HepG2 (cell line): Measurements from ENCODE around the gene KLHL18. TPM values are rescaled to one million over a fixed set of nuclear protein-coding genes. Genes with fewer than 3 reads are reported as not detected.
A peak's percentile ranks its signal among the peaks of the same experiment; 100 is the strongest.

Experiments used
- ATAC-seq: fragments of 200-7000 bp; cut with Tn5 transposase; 3 replicates; pipeline ENCODE4 v1.9.1; 2020; ENCODE audit warnings: mild to moderate bottlenecking, moderate library complexity
- BruUV-seq: library from RNA; stranded (reverse); fragments of 400-500 nt; replicated peaks from 2 replicates; lab custom pipeline; 2021; lab: Mats Ljungman, UMichigan
- CTCF ChIA-PET: fragments of 300-600 bp; formaldehyde crosslinking; extraction: SDS; loops from one replicate; lab custom pipeline; 2021; ENCODE audit warnings: low total read pairs, inconsistent platforms, low intra/inter-chr PET ratio; lab: Yijun Ruan, JAX
- POLR2A ChIA-PET: fragments of 350-600 bp; sonication (Branson Sonifier 250); formaldehyde crosslinking; loops from one replicate; lab custom pipeline; 2020; ENCODE audit warnings: antibody characterized with exemption, inconsistent platforms; lab: Yijun Ruan, JAX
- DNase-seq: peaks from one replicate; pipeline ENCODE4 v3.0.0-alpha.2; 2015; ENCODE audit warnings: low spot score
- FAIRE-seq: peaks from 3 replicates; lab custom pipeline; 2011; peaks lifted over from hg19 to GRCh38; lab: Jason Lieb, UNC
- H2AFZ ChIP-seq: one replicate; pipeline ENCODE4 v1.6.1; 2011; ENCODE audit warnings: low read length, inconsistent platforms
- H3K27ac ChIP-seq: fragments of 300-600 bp; 3 replicates; pipeline ENCODE4 v1.8.0; 2011; ENCODE audit warnings: mixed run types, mild to moderate bottlenecking, mixed read lengths, low read length, inconsistent platforms; ENCODE audit not compliant: insufficient read depth; ENCODE audit errors: extremely low read length
- H3K27me3 ChIP-seq, 2 experiments: fragments of 200-600 bp in 1 of 2; 2 replicates in 1 of 2; 3 replicates in 1 of 2; pipeline versions ENCODE4 v1.6.0 to v1.8.0; 2011; ENCODE audit warnings: low read length in 2 of 2, mild to moderate bottlenecking in 2 of 2, moderate library complexity in 2 of 2, inconsistent platforms in 1 of 2; ENCODE audit not compliant: insufficient read depth in 2 of 2, control insufficient read depth in 1 of 2
- H3K36me3 ChIP-seq, 2 experiments: fragments of 200-600 bp in 1 of 2; replicated peaks in 1 of 2; 2 replicates in 1 of 2; 3 replicates in 1 of 2; pipeline versions ENCODE4 v1.5.1 to v1.8.0; 2011; ENCODE audit warnings: low read length in 2 of 2, inconsistent platforms in 1 of 2; ENCODE audit not compliant: insufficient read depth in 2 of 2, control insufficient read depth in 1 of 2
- H3K4me1 ChIP-seq: 2 replicates; pipeline ENCODE4 v1.5.1; 2012; ENCODE audit warnings: low read length, inconsistent platforms; ENCODE audit not compliant: insufficient read depth
- H3K4me2 ChIP-seq: 2 replicates; pipeline ENCODE4 v1.6.0; 2011; ENCODE audit warnings: low read depth, low read length, inconsistent platforms
- H3K4me3 ChIP-seq, 3 experiments: fragments of 200-600 bp in 1 of 3; sonication (generic), shearing (Covaris generic) in 1 of 3; replicated peaks in 1 of 3; 2 replicates each; pipeline ENCODE4 v1.5.1; 2011 to 2016; ENCODE audit warnings: low read length in 3 of 3, inconsistent platforms in 2 of 3, low read depth in 2 of 3, mild to moderate bottlenecking in 2 of 3, control low read depth in 1 of 3, mixed read lengths in 1 of 3; ENCODE audit not compliant: insufficient read depth in 1 of 3
- H3K79me2 ChIP-seq: one replicate; pipeline ENCODE4 v1.6.1; 2011; ENCODE audit warnings: low read length, inconsistent platforms; ENCODE audit not compliant: insufficient read depth
- H3K9ac ChIP-seq: 2 replicates; pipeline ENCODE4 v1.6.0; 2011; ENCODE audit warnings: mild to moderate bottlenecking, low read depth, low read length, inconsistent platforms; ENCODE audit not compliant: insufficient read depth
- H3K9me3 ChIP-seq: 2 replicates; pipeline ENCODE4 v1.5.1; 2012; ENCODE audit warnings: mild to moderate bottlenecking, low read length
- H4K20me1 ChIP-seq: 2 replicates; pipeline ENCODE4 v1.6.0; 2011; ENCODE audit warnings: inconsistent platforms, mild to moderate bottlenecking, low read length, moderate library complexity; ENCODE audit not compliant: insufficient read depth
- ARNT2 ChIP-seq: sonication (generic); formaldehyde crosslinking; IDR thresholded peaks from 2 replicates; pipeline ENCODE4 v1.8.0; 2022; ENCODE audit warnings: mild to moderate bottlenecking, low read depth, missing genetic modification reagents, moderate library complexity
- DNMT3B ChIP-seq: conservative IDR thresholded peaks from 2 replicates; pipeline ENCODE4 v1.6.1; 2016; ENCODE audit warnings: missing biosample characterization, control low read depth
- DR1 ChIP-seq: sonication (generic); formaldehyde crosslinking; IDR thresholded peaks from 2 replicates; pipeline ENCODE4 v1.8.0; 2021; ENCODE audit warnings: mild to moderate bottlenecking, missing genetic modification reagents, inconsistent platforms
- ETV5 ChIP-seq: IDR thresholded peaks from 2 replicates; pipeline ENCODE4 v1.6.1; 2018; ENCODE audit warnings: missing biosample characterization, missing genetic modification reagents, inconsistent platforms, borderline replicate concordance
- MTF1 ChIP-seq: sonication (generic); formaldehyde crosslinking; IDR thresholded peaks from 2 replicates; pipeline ENCODE4 v1.5.0; 2020; ENCODE audit warnings: missing genetic modification reagents
- NCOA5 ChIP-seq: sonication (generic); formaldehyde crosslinking; IDR thresholded peaks from 2 replicates; pipeline ENCODE4 v1.4.0; 2020; ENCODE audit warnings: missing genetic modification reagents
- PBX2 ChIP-seq: IDR thresholded peaks from 2 replicates; pipeline ENCODE4 v1.6.1; 2016; ENCODE audit warnings: control low read depth
- POLR2A ChIP-seq, 2 experiments: IDR thresholded peaks; 2 replicates each; pipeline ENCODE4 v1.6.1; 2011; ENCODE audit warnings: low read depth in 2 of 2, low read length in 2 of 2, mild to moderate bottlenecking in 1 of 2, moderate library complexity in 1 of 2; ENCODE audit not compliant: insufficient read depth in 1 of 2
- SIN3B ChIP-seq: fragments of 150-350 bp; IDR thresholded peaks from 2 replicates; pipeline ENCODE4 v1.6.1; 2014; ENCODE audit warnings: low read length
- ZBTB38 ChIP-seq: sonication (generic); formaldehyde crosslinking; IDR thresholded peaks from 2 replicates; pipeline ENCODE4 v1.5.1; 2020; ENCODE audit warnings: mild to moderate bottlenecking, missing genetic modification reagents
- ZFP62 ChIP-seq: sonication (generic); formaldehyde crosslinking; IDR thresholded peaks from 2 replicates; pipeline ENCODE4 v1.4.0; 2020; ENCODE audit warnings: missing genetic modification reagents
- ZNF253 ChIP-seq: sonication (generic); formaldehyde crosslinking; IDR thresholded peaks from 2 replicates; pipeline ENCODE4 v1.8.0; 2022; ENCODE audit warnings: mild to moderate bottlenecking, missing genetic modification reagents, borderline replicate concordance
- ZNF563 ChIP-seq: sonication (generic); formaldehyde crosslinking; IDR thresholded peaks from 2 replicates; pipeline ENCODE4 v1.8.0; 2022; ENCODE audit warnings: mild to moderate bottlenecking, moderate library complexity, missing genetic modification reagents
- ZNF652 ChIP-seq: IDR thresholded peaks from 2 replicates; pipeline ENCODE4 v1.6.1; 2016; ENCODE audit warnings: low read depth, borderline replicate concordance
- ZNF709 ChIP-seq: sonication (generic); formaldehyde crosslinking; IDR thresholded peaks from 2 replicates; pipeline ENCODE4 v1.5.0; 2020; ENCODE audit warnings: mild to moderate bottlenecking, missing genetic modification reagents
- ZNF773 ChIP-seq: sonication (generic); formaldehyde crosslinking; IDR thresholded peaks from 2 replicates; pipeline ENCODE4 v1.4.0; 2020; ENCODE audit warnings: missing genetic modification reagents, borderline replicate concordance
- ZSCAN9 ChIP-seq: IDR thresholded peaks from 2 replicates; pipeline ENCODE4 v1.6.1; 2016; ENCODE audit warnings: borderline replicate concordance
- WGBS: methylation state at CpG from one replicate; pipeline ENCODE4 v1.1.6; 2017; ENCODE audit warnings: low lambda C conversion rate; 5-methylcytosine and 5-hydroxymethylcytosine counted together
- in situ Hi-C: cut with HindIII; loops from 2 replicates; pipeline ENCODE4 v1.10.0; 2017; ENCODE audit warnings: low pct_unique_long_range_greater_than_20kb; ENCODE audit not compliant: extremely low pct_ligation_motif_present
- intact Hi-C: fragments of 100-400 bp; cut with micrococcal nuclease; formaldehyde crosslinking; loops from one replicate; pipeline ENCODE4 v1.10.0; 2022; ENCODE audit not compliant: unreplicated experiment
- polyA plus RNA-seq, 8 experiments: library from polyadenylated mRNA; depleted of rRNA in 3 of 8; stranded (reverse) in 7 of 8; unstranded in 1 of 8; fragments of >200 nt; fragmentation: Illumina TruSeq in 4 of 8; extraction: Trizol in 4 of 8; gene quantifications; 2 replicates each; pipeline versions ENCODE4 v1.2.1 to v1.2.3, GENCODE V29; 2011 to 2016; ENCODE audit warnings: low read depth in 4 of 8, missing spikeins in 1 of 8, mixed read lengths in 1 of 8; ENCODE audit not compliant: insufficient read depth in 1 of 8
- total RNA-seq, 5 experiments: library from RNA; depleted of rRNA; stranded (reverse); fragments of >200 nt; fragmentation: Illumina TruSeq; extraction: Trizol; gene quantifications; 2 replicates each; pipeline ENCODE4 v1.2.3, GENCODE V29; 2016; ENCODE audit warnings: low read depth in 1 of 5
- TF ChIP-seq, protein P1 (sequence below): sonication (generic); formaldehyde crosslinking; IDR thresholded peaks from 2 replicates; pipeline ENCODE4 v1.4.0; 2020; ENCODE audit warnings: missing genetic modification reagents
- TF ChIP-seq, protein P2 (sequence below): sonication (generic); formaldehyde crosslinking; IDR thresholded peaks from 2 replicates; pipeline ENCODE4 v1.5.0; 2020; ENCODE audit warnings: missing genetic modification reagents

Gene KLHL18
- total and polyA plus RNA-seq, 2 of the 13 experiments (the other 11 are each of a cell fraction or from before 2014, with no cell fraction given): 17.5 to 18.8 TPM

GRCh38 chr3:47273564-47273963 is 9.2 kb upstream of the KLHL18 start:
- POLR2A ChIA-PET: no interaction called here
- DNase-seq (no peak), FAIRE-seq (no peak), ATAC-seq (peak; percentile 78)
- intact Hi-C loops: no loop called here
- Histone ChIP-seq H4K20me1 (no peaks in the 10 kb centered on the region), H3K9ac (no peak overlapping the region), H3K79me2 (no peaks in the 10 kb centered on the region), H3K4me2 (no peak overlapping the region), H2AFZ (no peak overlapping the region), H3K9me3 (no peaks in the 10 kb centered on the region), H3K4me1 (no peaks in the 10 kb centered on the region), H3K27ac (no peak overlapping the region), H3K27me3 (no peaks in the 10 kb centered on the region), H3K4me3 (no peak overlapping the region), H3K36me3 (0 out of 5 replicates have a peak, but pooled peaks cover 0 to 2% of the 10 kb centered on the region in 2 experiments)
- in situ Hi-C loops: no loop called here
- no TSS peak for BruUV-seq
- whole genome bisulfite sequencing: 80% methylated on average over 5 of the region's 5 CpGs
- CTCF ChIA-PET: no interaction called here
- TF ChIP-seq ARNT2 (CRISPR knock-in tag): no peak
- TF ChIP-seq ZSCAN9: no peak
- no peak for TF ChIP-seq DNMT3B (CRISPR knock-in tag)
- no peak for TF ChIP-seq ZFP62
- no peak for TF ChIP-seq DR1 (CRISPR knock-in tag)
- no peak for TF ChIP-seq ZNF652 (CRISPR knock-in tag)
- TF ChIP-seq ETV5: no peak
- no peak for TF ChIP-seq NCOA5 (CRISPR knock-in tag)
- no peak for TF ChIP-seq PBX2 (CRISPR knock-in tag)
- no peak for TF ChIP-seq SIN3B

DNA sequence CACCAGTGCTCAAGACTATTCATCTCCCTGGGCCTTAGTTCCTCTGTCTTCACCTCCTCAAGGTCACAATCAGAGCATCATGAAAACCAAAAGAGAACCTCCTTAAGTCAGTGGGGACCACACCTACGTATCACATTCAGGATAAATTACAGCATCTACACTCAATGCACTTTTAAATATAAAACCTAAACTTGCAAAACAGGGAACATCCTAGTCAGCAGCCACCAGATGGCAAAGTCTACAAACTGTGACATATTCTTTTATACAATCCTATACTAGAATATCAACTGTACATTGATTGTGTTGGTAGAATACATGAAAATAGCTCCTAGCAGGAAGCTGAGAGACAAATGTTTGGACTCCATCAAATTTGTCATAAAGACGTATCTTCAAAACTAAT is 8.1 kb upstream of the KLHL18 start:
- DNase-seq (no peak), FAIRE-seq (no peak), ATAC-seq (no peak)
- H3K4me3 ChIP-seq: no peak overlapping the region
- no TSS peak for BruUV-seq
- H3K9me3 ChIP-seq: no peaks in the 10 kb centered on the region
- in situ Hi-C loops: no loop called here
- 100% methylated on average over 2 of the region's 2 CpGs for WGBS
- no peaks in the 10 kb centered on the region for H3K27me3 ChIP-seq
- H2AFZ ChIP-seq: no peak overlapping the region
- H3K36me3 ChIP-seq: 0 out of 5 replicates have a peak, but pooled peaks cover 0 to 2% of the 10 kb centered on the region in 2 experiments
- CTCF ChIA-PET: no interaction called here
- H3K27ac ChIP-seq: no peak overlapping the region
- no peaks in the 10 kb centered on the region for H3K4me1 ChIP-seq
- peaks cover 2% of the 10 kb centered on the region for H3K79me2 ChIP-seq
- H3K4me2 ChIP-seq: no peak overlapping the region
- H4K20me1 ChIP-seq: no peaks in the 10 kb centered on the region
- H3K9ac ChIP-seq: no peak overlapping the region
- intact Hi-C loops: no loop called here
- POLR2A ChIA-PET: no interaction called here
- TF ChIP-seq, protein P1, sequence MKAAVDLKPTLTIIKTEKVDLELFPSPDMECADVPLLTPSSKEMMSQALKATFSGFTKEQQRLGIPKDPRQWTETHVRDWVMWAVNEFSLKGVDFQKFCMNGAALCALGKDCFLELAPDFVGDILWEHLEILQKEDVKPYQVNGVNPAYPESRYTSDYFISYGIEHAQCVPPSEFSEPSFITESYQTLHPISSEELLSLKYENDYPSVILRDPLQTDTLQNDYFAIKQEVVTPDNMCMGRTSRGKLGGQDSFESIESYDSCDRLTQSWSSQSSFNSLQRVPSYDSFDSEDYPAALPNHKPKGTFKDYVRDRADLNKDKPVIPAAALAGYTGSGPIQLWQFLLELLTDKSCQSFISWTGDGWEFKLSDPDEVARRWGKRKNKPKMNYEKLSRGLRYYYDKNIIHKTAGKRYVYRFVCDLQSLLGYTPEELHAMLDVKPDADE: no peak
- TF ChIP-seq ZNF773 (CRISPR knock-in tag) (no peak), POLR2A (IDR thresholded peaks at IDR 0.05; ENCODE audit: insufficient read depth in 1 of 2, low read depth in 2 of 2, low read length in 2 of 2) (no peak), SIN3B (no peak), ZNF709 (CRISPR knock-in tag) (no peak), MTF1 (CRISPR knock-in tag) (no peak), ZNF563 (no peak), ZBTB38 (CRISPR knock-in tag) (no peak), ZNF253 (no peak)
- TF ChIP-seq, protein P2, sequence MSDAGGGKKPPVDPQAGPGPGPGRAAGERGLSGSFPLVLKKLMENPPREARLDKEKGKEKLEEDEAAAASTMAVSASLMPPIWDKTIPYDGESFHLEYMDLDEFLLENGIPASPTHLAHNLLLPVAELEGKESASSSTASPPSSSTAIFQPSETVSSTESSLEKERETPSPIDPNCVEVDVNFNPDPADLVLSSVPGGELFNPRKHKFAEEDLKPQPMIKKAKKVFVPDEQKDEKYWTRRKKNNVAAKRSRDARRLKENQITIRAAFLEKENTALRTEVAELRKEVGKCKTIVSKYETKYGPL (CRISPR knock-in tag): no peak
